PFSK-1 (cell line): ENCODE measurements around the gene IPO7.

Source experiments
- FOXP2 ChIP-seq: optimal IDR thresholded peaks from 2 replicates; pipeline ENCODE3; 2011; ENCODE audit warnings: borderline replicate concordance, control low read depth, inconsistent platforms; ENCODE audit not compliant: insufficient read depth; ENCODE audit errors: extremely low read length, extremely low read depth
- TAF1 ChIP-seq: IDR thresholded peaks from 2 replicates; pipeline ENCODE4 v1.6.1; 2012; ENCODE audit warnings: low read length, control low read depth, borderline replicate concordance; ENCODE audit not compliant: insufficient read depth

DNA sequence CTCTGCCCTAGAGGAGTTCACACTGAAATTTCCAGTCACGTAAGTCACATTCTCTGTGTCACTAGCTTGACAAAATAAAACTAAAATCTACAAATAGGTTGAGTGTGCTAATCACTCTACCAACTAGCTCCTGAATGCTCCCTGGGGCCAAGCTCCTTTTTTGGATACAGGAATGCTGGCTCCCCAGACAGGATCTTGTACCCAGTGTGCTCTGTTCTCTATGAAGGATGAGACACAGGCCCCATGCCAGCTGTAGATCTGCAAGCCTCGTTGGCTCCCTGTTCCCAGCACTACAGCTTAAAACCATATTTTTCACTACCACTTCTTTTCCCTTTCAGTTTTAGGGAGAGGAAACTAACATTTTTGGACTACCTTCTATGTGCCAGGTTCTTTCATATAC, 3.7 kb upstream of the IPO7 start:
- TF ChIP-seq TAF1 (no peak), FOXP2 (no peak)
